IMR-90 (cell line): Measurements from ENCODE around the gene PPFIA1. TPM values are rescaled to one million over a fixed set of nuclear protein-coding genes. Genes with fewer than 3 reads are reported as not detected.

Experiments used
- ATAC-seq: fragments of 200-7000 bp; cut with Tn5 transposase; 2 replicates; pipeline ENCODE4 v1.9.1; 2020; ENCODE audit warnings: low read depth, mild to moderate bottlenecking, moderate library complexity
- BruUV-seq: library from RNA; stranded (reverse); fragments of 400-500 nt; replicated peaks from 2 replicates; lab custom pipeline; 2021; lab: Mats Ljungman, UMichigan
- CTCF ChIA-PET: fragments of 300-600 bp; formaldehyde crosslinking; extraction: SDS; loops from one replicate; lab custom pipeline; 2021; ENCODE audit warnings: antibody characterized with exemption; lab: Yijun Ruan, JAX
- POLR2A ChIA-PET: fragments of 300-600 bp; sonication (Branson Sonifier 250); formaldehyde crosslinking; loops from one replicate; lab custom pipeline; 2022; ENCODE audit warnings: antibody characterized with exemption; ENCODE audit not compliant: unreplicated experiment; lab: Charles Lee
- DNase-seq: peaks from one replicate; pipeline ENCODE4 v3.0.0; 2013
- H2AFZ ChIP-seq: replicated peaks from 2 replicates; pipeline ENCODE3; 2013; ENCODE audit warnings: low read length, mild to moderate bottlenecking; ENCODE audit not compliant: poor library complexity
- H2AK5ac ChIP-seq: 2 replicates; pipeline ENCODE4 v1.6.1; 2013; ENCODE audit warnings: low read depth, low read length, inconsistent platforms
- H2AK9ac ChIP-seq: replicated peaks from 2 replicates; pipeline ENCODE3; 2013; ENCODE audit warnings: mild to moderate bottlenecking, low read depth, low read length, moderate library complexity; ENCODE audit not compliant: poor library complexity
- H2BK120ac ChIP-seq: 2 replicates; pipeline ENCODE4 v1.6.1; 2013; ENCODE audit warnings: low read depth, low read length, inconsistent platforms
- H2BK15ac ChIP-seq: 3 replicates; pipeline ENCODE4 v1.6.1; 2013; ENCODE audit warnings: low read depth, low read length, inconsistent platforms
- H2BK20ac ChIP-seq: 2 replicates; pipeline ENCODE4 v1.6.1; 2013; ENCODE audit warnings: low read depth, mild to moderate bottlenecking, inconsistent platforms, low read length, moderate library complexity
- H2BK5ac ChIP-seq: 2 replicates; pipeline ENCODE4 v1.6.1; 2013; ENCODE audit warnings: mild to moderate bottlenecking, low read depth, low read length, inconsistent platforms; ENCODE audit not compliant: poor library complexity, severe bottlenecking
- H3K14ac ChIP-seq: replicated peaks from 2 replicates; pipeline ENCODE4 v1.6.1; 2013; ENCODE audit warnings: low read depth, low read length, inconsistent platforms
- H3K18ac ChIP-seq: 2 replicates; pipeline ENCODE4 v1.6.1; 2013; ENCODE audit warnings: low read depth, low read length, control low read depth
- H3K23ac ChIP-seq: 2 replicates; pipeline ENCODE4 v1.6.1; 2013; ENCODE audit warnings: low read depth, low read length, inconsistent platforms
- H3K27ac ChIP-seq: 2 replicates; pipeline ENCODE4 v1.5.1; 2013; ENCODE audit warnings: mild to moderate bottlenecking, control low read depth, low read length; ENCODE audit not compliant: insufficient read depth
- H3K27me3 ChIP-seq: 2 replicates; pipeline ENCODE4 v1.6.1; 2013; ENCODE audit warnings: low read length; ENCODE audit not compliant: control insufficient read depth, insufficient read depth
- H3K36me3 ChIP-seq: 2 replicates; pipeline ENCODE4 v1.6.1; 2013; ENCODE audit warnings: low read length, mixed read lengths; ENCODE audit not compliant: control insufficient read depth, insufficient read depth
- H3K4ac ChIP-seq: 2 replicates; pipeline ENCODE4 v1.6.1; 2013; ENCODE audit warnings: low read depth, low read length, inconsistent platforms
- H3K4me1 ChIP-seq: 2 replicates; pipeline ENCODE4 v1.6.1; 2013; ENCODE audit warnings: low read length, mixed read lengths; ENCODE audit not compliant: control insufficient read depth, insufficient read depth
- H3K4me2 ChIP-seq: 2 replicates; pipeline ENCODE4 v1.6.1; 2013; ENCODE audit warnings: low read depth, mild to moderate bottlenecking, control low read depth, low read length, moderate library complexity
- H3K4me3 ChIP-seq: 2 replicates; pipeline ENCODE4 v1.5.1; 2013; ENCODE audit warnings: low read depth, mild to moderate bottlenecking, control low read depth, low read length, moderate library complexity; ENCODE audit not compliant: insufficient read depth
- H3K56ac ChIP-seq: 2 replicates; pipeline ENCODE4 v1.6.1; 2013; ENCODE audit warnings: low read length, inconsistent platforms; ENCODE audit not compliant: insufficient read depth; ENCODE audit errors: extremely low read depth
- H3K79me1 ChIP-seq, 2 experiments: 2 replicates each; pipeline ENCODE4 v1.6.1; 2013; ENCODE audit warnings: low read length in 2 of 2, inconsistent platforms in 1 of 2, low read depth in 1 of 2
- H3K9ac ChIP-seq: 2 replicates; pipeline ENCODE4 v1.6.1; 2013; ENCODE audit warnings: low read depth, low read length, control low read depth
- H3K9me1 ChIP-seq: 2 replicates; pipeline ENCODE4 v1.6.1; 2013; ENCODE audit warnings: low read length, inconsistent platforms; ENCODE audit not compliant: insufficient read depth
- H3K9me3 ChIP-seq: 2 replicates; pipeline ENCODE4 v1.6.1; 2013; ENCODE audit warnings: low read length; ENCODE audit not compliant: control insufficient read depth, insufficient read depth
- H4K20me1 ChIP-seq: 2 replicates; pipeline ENCODE4 v1.6.1; 2013; ENCODE audit warnings: low read length, inconsistent platforms; ENCODE audit not compliant: insufficient read depth
- H4K5ac ChIP-seq: 2 replicates; pipeline ENCODE4 v1.6.1; 2013; ENCODE audit warnings: mild to moderate bottlenecking, low read depth, low read length, control low read depth
- H4K8ac ChIP-seq, 2 experiments: 2 replicates each; pipeline ENCODE4 v1.6.1; 2013; ENCODE audit warnings: low read depth in 2 of 2, low read length in 2 of 2, control low read depth in 1 of 2, inconsistent platforms in 1 of 2
- H4K91ac ChIP-seq: 2 replicates; pipeline ENCODE4 v1.6.1; 2013; ENCODE audit warnings: low read depth, low read length, inconsistent platforms; ENCODE audit not compliant: insufficient read depth
- CHD1 ChIP-seq: IDR thresholded peaks from 2 replicates; pipeline ENCODE4 v1.6.1; 2012; ENCODE audit warnings: low read depth, low read length, improper control_type of control experiment
- FOS ChIP-seq: fragments of 150-350 bp; IDR thresholded peaks from 2 replicates; pipeline ENCODE4 v1.6.1; 2016; ENCODE audit warnings: low read depth, low read length
- MAFK ChIP-seq: IDR thresholded peaks from 2 replicates; pipeline ENCODE4 v1.6.1; 2012; ENCODE audit warnings: low read depth, low read length, improper control_type of control experiment
- MAZ ChIP-seq: IDR thresholded peaks from 2 replicates; pipeline ENCODE4 v1.6.1; 2012; ENCODE audit warnings: low read depth, mild to moderate bottlenecking, low read length, improper control_type of control experiment, moderate library complexity, borderline replicate concordance
- NFE2L2 ChIP-seq: fragments of 150-350 bp; IDR thresholded peaks from 2 replicates; pipeline ENCODE4 v1.6.1; 2016; ENCODE audit warnings: low read depth, mild to moderate bottlenecking, low read length
- POLR2A ChIP-seq: IDR thresholded peaks from 2 replicates; pipeline ENCODE4 v1.6.1; 2012; ENCODE audit warnings: mild to moderate bottlenecking, low read depth, low read length
- SMC3 ChIP-seq: fragments of 150-350 bp; IDR thresholded peaks from 2 replicates; pipeline ENCODE4 v1.6.1; 2016; ENCODE audit warnings: low read depth, mild to moderate bottlenecking, antibody characterized with exemption, low read length, moderate library complexity
- WGBS, 2 experiments: methylation state at CpG; one replicate each; pipeline versions ENCODE4 v1.1.5 to v1.1.7; 2013; ENCODE audit warnings: missing lambda C conversion rate in 2 of 2; ENCODE audit not compliant: insufficient read length in 1 of 2; ENCODE audit errors: extremely low coverage in 2 of 2; 5-methylcytosine and 5-hydroxymethylcytosine counted together
- dilution Hi-C: fragments of 300-500 bp; cut with HindIII; formaldehyde crosslinking; loops from one replicate; pipeline ENCODE4 v1.14.3; 2018; ENCODE audit warnings: low sequenced_read_pairs; ENCODE audit not compliant: unreplicated experiment
- in situ Hi-C: fragments of 300-500 bp; cut with MboI; formaldehyde crosslinking; loops from 3 replicates; pipeline ENCODE4 v1.14.3; 2019; ENCODE audit warnings: low sequenced_read_pairs, inconsistent platforms, mixed read lengths
- intact Hi-C: fragments of 100-400 bp; cut with micrococcal nuclease; formaldehyde crosslinking; loops from 2 replicates; pipeline ENCODE4 v1.10.0; 2022
- polyA plus RNA-seq, 3 experiments: library from polyadenylated mRNA; depleted of rRNA; stranded (reverse); fragments of >200 nt; gene quantifications; 2 replicates each; pipeline ENCODE4 v1.2.3, GENCODE V29; 2012; ENCODE audit warnings: low replicate concordance in 1 of 3
- total RNA-seq: library from RNA; depleted of rRNA; stranded (reverse); fragments of >200 nt; gene quantifications from 2 replicates; pipeline ENCODE4 v1.2.3, GENCODE V29; 2012
- TF ChIP-seq, protein P1 (sequence below): fragments of 150-350 bp; IDR thresholded peaks from 2 replicates; pipeline ENCODE4 v1.6.1; 2017; ENCODE audit warnings: mild to moderate bottlenecking, antibody characterized with exemption, low read length, low read depth

PPFIA1 gene
- total and polyA plus RNA-seq, 2 of the 4 experiments (the other 2 are of a cell fraction), result 25.6 to 37.2 TPM

DNA sequence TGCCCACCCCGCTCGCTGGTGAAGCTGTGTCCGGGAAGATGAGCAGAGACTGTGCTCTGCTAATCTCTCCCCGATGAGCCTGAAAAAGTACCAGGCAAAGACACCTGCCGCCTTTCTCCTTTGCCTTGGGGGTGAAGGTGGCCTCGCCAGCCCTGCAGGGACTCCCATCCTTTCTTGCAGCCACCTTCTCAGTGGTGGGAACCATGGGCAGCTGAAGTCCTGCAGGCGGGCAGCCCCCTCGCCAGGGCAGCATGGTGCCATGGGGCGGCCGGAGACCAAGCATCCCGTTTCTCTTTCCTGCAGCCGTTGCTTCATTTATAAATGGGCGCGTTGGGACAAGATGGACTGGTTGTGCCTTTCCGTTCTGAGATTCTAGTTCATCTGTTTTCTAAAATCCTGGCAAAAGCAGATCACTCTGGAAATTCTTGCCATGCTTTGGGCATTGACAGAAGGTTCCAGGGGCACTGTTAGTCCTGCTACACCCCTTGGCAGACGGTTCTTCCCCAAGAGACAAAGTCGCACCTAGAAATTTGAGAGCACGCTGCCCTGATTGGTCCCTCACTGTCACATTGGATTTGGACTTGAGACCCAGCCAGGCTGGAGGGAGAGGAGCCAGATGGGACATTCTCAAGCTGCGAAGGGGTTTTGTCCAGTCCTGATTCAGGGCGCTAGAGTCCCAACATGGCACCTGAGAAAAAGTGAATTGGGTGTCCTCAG is 135.3 kb downstream of the PPFIA1 start:
- no peak overlapping the region for H3K9ac ChIP-seq
- no peak overlapping the region for H2AFZ ChIP-seq
- 93% methylated on average over 9 of the region's 20 CpGs; no CpG with 5 or more reads in 1 of the 2 experiments for WGBS, 2 experiments
- no peak overlapping the region for H4K8ac ChIP-seq
- no peaks in the 10 kb centered on the region for H3K9me3 ChIP-seq
- no TSS peak for BruUV-seq
- in situ Hi-C loops, result no loop called here
- no peaks in the 10 kb centered on the region for H3K27me3 ChIP-seq
- dilution Hi-C loops, result no loop called here
- peaks cover 56% of the 10 kb centered on the region for H3K36me3 ChIP-seq
- no peak overlapping the region for H2BK120ac ChIP-seq
- H3K56ac ChIP-seq, result no peak overlapping the region
- no peak for ATAC-seq
- peaks cover 30 to 69% of the 10 kb centered on the region in 2 experiments for H3K79me1 ChIP-seq
- ChIA-PET CTCF (interaction anchor here (0.5 kb wide), 1 partner anchor 167 kb away, joined by 3 read pairs; no protein-coding TSS in a partner anchor), POLR2A (interaction anchor here (0.6 kb wide), 1 partner anchor 201 kb away, joined by 9 read pairs; no protein-coding TSS in a partner anchor)
- H3K4me3 ChIP-seq, result no peak overlapping the region
- intact Hi-C loops, result no loop called here
- H3K14ac ChIP-seq, result no peak overlapping the region
- H3K23ac ChIP-seq, result no peak overlapping the region
- peaks cover 13% of the 10 kb centered on the region for H3K9me1 ChIP-seq
- peaks cover 98% of the 10 kb centered on the region for H4K20me1 ChIP-seq
- H3K4me2 ChIP-seq, result no peak overlapping the region
- H3K4me1 ChIP-seq, result peaks cover 7% of the 10 kb centered on the region
- H3K18ac ChIP-seq, result no peak overlapping the region
- H4K91ac ChIP-seq, result no peak overlapping the region
- H2AK9ac ChIP-seq, result no peak overlapping the region
- DNase-seq, result no peak
- H4K5ac ChIP-seq, result no peak overlapping the region
- H2BK20ac ChIP-seq, result no peak overlapping the region
- no peak overlapping the region for H2BK5ac ChIP-seq
- H3K4ac ChIP-seq, result no peak overlapping the region
- H2AK5ac ChIP-seq, result no peak overlapping the region
- TF ChIP-seq POLR2A (no peak), MAZ (no peak), MAFK (no peak), FOS (no peak), CHD1 (no peak), NFE2L2 (no peak), SMC3 (no peak)
- TF ChIP-seq, protein P1, sequence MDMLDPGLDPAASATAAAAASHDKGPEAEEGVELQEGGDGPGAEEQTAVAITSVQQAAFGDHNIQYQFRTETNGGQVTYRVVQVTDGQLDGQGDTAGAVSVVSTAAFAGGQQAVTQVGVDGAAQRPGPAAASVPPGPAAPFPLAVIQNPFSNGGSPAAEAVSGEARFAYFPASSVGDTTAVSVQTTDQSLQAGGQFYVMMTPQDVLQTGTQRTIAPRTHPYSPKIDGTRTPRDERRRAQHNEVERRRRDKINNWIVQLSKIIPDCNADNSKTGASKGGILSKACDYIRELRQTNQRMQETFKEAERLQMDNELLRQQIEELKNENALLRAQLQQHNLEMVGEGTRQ, result no peak
- H2BK15ac ChIP-seq, result no peak overlapping the region
- no peak overlapping the region for H3K27ac ChIP-seq
